HAP-1 (cell line): ENCODE data around the gene KRT3.

Source experiments
- DNase-seq, 2 experiments: peaks; one replicate each; pipeline ENCODE4 v3.0.0-alpha.2; 2016 to 2020; ENCODE audit warnings: low spot score in 2 of 2
- H3K27me3 ChIP-seq: fragments of 250-450 bp; sonication (Bioruptor Pico); 2 replicates; pipeline ENCODE4 v1.5.1; 2020; ENCODE audit warnings: low read depth, mild to moderate bottlenecking, moderate library complexity
- H3K36me3 ChIP-seq: fragments of 250-450 bp; sonication (Bioruptor Pico); replicated peaks from 2 replicates; pipeline ENCODE4 v1.5.1; 2020; ENCODE audit warnings: mild to moderate bottlenecking
- H3K4me1 ChIP-seq: fragments of 250-450 bp; sonication (Bioruptor Pico); 2 replicates; pipeline ENCODE4 v1.5.1; 2020; ENCODE audit warnings: mild to moderate bottlenecking
- H3K4me3 ChIP-seq: fragments of 250-450 bp; sonication (Bioruptor Pico); 2 replicates; pipeline ENCODE4 v1.5.1; 2020; ENCODE audit warnings: mild to moderate bottlenecking, moderate library complexity
- H3K9me3 ChIP-seq: fragments of 250-450 bp; sonication (Bioruptor Pico); 2 replicates; pipeline ENCODE4 v1.5.1; 2020; ENCODE audit warnings: mild to moderate bottlenecking, moderate library complexity
- in situ Hi-C: fragments of 300-500 bp; cut with MboI; formaldehyde crosslinking; loops from 3 replicates; pipeline ENCODE4 v1.14.3; 2020; ENCODE audit warnings: low sequenced_read_pairs, inconsistent platforms, mixed read lengths

The KRT3 gene

DNA sequence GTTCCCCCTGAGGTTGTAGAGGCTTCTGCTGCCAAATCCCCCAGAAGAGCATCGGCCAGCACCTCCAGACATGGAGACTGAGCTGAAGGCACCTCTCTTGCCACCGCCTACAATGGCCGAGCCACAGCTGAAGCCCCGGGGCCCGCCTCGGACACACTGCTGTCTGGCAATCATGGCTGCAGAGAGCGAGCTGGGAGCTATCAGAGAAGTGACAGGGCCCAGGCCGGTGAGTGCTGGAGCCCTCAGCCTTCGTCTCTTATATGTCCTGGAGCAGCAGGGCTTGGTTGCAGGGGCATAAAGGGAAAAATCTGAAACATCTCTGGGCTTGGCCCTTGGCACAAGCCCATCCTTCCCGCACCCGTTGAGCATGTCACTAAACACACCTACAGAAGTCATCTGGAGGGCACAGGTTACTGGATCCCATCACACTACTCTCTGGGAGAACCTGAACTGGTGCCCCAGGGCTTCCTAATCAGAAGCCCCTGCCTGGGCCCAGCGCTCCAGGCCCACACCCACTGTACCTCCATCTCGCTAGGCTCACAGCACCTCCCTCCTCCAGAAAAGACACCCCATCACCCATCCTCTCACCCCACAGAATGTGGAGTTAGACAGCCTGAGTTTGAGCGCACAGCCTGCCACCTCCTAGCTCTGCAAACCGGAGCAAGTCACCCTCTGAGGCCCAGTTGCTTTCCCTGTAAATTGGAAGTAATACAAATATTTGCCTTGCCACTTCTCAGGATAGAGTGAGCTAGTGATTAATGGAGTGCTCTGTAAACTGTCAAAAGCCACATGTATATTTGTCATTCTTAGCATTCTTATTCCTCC is 18.2 kb upstream of the KRT3 start, which contains the start of gene KRT4:
Gene KRT4, minus strand, starts transcription at position 232 of the 825 bp plus-strand sequence. Its CDS starts 58 bp downstream, at position 174.
- H3K4me1 ChIP-seq: no peaks in the 10 kb centered on the region
- no peaks in the 10 kb centered on the region for H3K9me3 ChIP-seq
- no peaks in the 10 kb centered on the region for H3K36me3 ChIP-seq
- in situ Hi-C loops: no loop called here
- no peak for DNase-seq
- H3K4me3 ChIP-seq: no peak within 1 kb of the TSS
- peaks cover 8% of the 10 kb centered on the region; the same call in 1 of the 2 replicates for H3K27me3 ChIP-seq

DNA sequence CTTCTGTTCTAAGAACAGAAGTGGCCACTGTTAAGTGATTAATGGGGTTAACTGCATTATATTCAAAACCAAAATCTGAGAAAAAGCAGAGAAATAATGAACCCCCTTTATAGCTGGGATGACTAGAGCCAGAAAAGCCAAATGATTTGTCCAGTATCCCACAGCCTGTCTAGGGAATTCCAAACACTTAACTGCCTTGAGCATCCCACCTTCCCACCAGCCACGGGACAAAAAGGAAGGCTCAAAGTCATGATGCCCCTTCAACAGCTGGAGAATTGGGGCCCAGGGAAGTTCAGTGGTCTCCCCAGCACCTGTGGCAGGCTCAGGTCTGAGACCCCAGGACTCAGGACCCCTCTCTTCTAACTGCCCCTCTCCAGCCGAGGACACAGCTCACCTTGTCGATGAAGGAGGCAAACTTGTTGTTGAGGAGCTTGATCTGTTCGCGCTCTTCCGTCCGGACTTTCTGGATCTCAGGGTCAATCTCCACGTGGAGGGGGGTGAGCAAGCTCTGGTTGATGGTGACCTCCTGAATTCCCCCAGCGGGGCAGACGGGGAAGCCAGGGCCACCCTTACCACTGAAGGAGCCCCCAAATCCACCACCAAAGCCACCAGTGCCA is 17.4 kb upstream of the KRT3 start:
- H3K27me3 ChIP-seq: peaks cover 8% of the 10 kb centered on the region; the same call in 1 of the 2 replicates
- no peaks in the 10 kb centered on the region for H3K9me3 ChIP-seq
- H3K36me3 ChIP-seq: no peaks in the 10 kb centered on the region
- no peak overlapping the region for H3K4me3 ChIP-seq
- H3K4me1 ChIP-seq: no peaks in the 10 kb centered on the region
- no peak for DNase-seq
- in situ Hi-C loops: no loop called here

DNA sequence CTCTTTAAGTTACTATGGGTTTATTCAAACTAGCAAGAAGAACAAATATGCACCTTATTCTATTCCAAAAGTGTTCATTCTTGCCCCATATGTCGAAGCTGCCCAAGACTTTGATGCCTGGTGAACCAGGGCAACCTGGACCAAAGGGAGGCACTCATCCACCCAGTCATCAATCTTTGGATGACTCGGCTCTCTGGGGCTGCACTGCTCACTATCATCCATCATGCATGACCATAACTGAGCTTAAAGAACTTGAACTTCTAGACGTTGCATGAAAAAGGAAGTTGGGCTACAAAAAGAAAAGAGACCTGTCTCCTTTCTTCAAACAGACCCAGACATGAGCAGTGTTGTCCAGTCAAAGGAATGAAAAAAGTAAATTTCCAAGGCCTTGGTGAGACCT is 16.8 kb upstream of the KRT3 start:
- H3K4me1 ChIP-seq: no peaks in the 10 kb centered on the region
- no peaks in the 10 kb centered on the region for H3K36me3 ChIP-seq
- no peak for DNase-seq
- in situ Hi-C loops: no loop called here
- H3K4me3 ChIP-seq: no peak overlapping the region
- no peaks in the 10 kb centered on the region for H3K9me3 ChIP-seq
- peaks cover 6% of the 10 kb centered on the region; the same call in 1 of the 2 replicates for H3K27me3 ChIP-seq

GRCh38 chr12:52812073-52812400 is 16.1 kb upstream of the KRT3 start:
- H3K4me3 ChIP-seq: no peak overlapping the region
- no peak for DNase-seq
- H3K9me3 ChIP-seq: no peaks in the 10 kb centered on the region
- in situ Hi-C loops: no loop called here
- H3K36me3 ChIP-seq: no peaks in the 10 kb centered on the region
- H3K4me1 ChIP-seq: no peaks in the 10 kb centered on the region
- peaks cover 3% of the 10 kb centered on the region; the same call in 1 of the 2 replicates for H3K27me3 ChIP-seq

DNA sequence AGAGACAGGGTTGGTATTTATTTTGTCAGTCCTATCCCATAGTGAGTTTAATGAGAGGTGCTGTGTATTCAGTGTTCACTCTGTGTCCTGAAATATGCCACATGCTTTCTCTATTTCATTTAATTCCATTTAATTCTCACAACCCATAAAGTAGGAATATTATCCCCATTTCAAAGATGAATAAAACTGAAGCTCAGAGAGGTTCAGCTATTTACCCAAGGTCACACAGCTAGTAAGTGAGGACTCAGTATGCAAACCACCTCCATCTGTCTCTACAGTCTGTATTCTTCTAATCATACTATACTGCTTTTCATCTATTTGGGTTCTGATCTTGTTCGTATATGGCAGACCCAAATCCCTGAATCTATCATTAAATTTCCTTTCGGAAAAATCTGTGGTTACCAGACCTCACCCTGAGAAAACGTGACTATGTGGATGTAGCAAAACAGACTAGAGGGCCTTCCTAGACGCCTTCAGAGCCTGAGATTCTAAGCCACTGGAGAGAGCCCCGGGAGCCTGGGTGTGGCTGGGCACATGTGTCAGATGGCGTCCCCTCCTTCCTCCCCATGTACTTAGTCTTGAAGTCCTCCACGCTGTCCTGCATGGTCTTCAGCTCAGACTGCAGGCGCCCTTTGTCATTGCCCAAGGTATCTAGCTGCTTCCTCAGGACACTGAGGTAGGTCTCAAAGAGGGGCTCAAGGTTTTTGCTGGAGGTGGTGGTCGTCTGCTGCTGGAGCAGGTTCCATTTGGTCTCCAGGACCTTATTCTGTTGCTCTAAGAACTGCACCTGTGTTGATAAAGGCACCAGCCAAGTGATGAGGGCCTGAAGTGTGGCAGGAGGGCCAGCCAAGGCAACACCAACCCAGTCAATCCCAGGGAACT is 15.5 kb upstream of the KRT3 start:
- H3K27me3 ChIP-seq: peaks cover 3% of the 10 kb centered on the region; the same call in 1 of the 2 replicates
- in situ Hi-C loops: no loop called here
- no peaks in the 10 kb centered on the region for H3K36me3 ChIP-seq
- H3K9me3 ChIP-seq: no peaks in the 10 kb centered on the region
- H3K4me3 ChIP-seq: no peak overlapping the region
- no peaks in the 10 kb centered on the region for H3K4me1 ChIP-seq
- DNase-seq: no peak

GRCh38 chr12:52810554-52810953 is 14.6 kb upstream of the KRT3 start:
- no peak for DNase-seq
- H3K4me3 ChIP-seq: no peak overlapping the region
- no peaks in the 10 kb centered on the region for H3K4me1 ChIP-seq
- in situ Hi-C loops: no loop called here
- H3K9me3 ChIP-seq: no peaks in the 10 kb centered on the region
- peaks cover 3% of the 10 kb centered on the region; the same call in 1 of the 2 replicates for H3K27me3 ChIP-seq
- no peaks in the 10 kb centered on the region for H3K36me3 ChIP-seq

GRCh38 chr12:52809166-52809565 is 13.2 kb upstream of the KRT3 start:
- no peaks in the 10 kb centered on the region for H3K36me3 ChIP-seq
- in situ Hi-C loops: no loop called here
- peaks cover 3% of the 10 kb centered on the region for H3K4me1 ChIP-seq
- no peak overlapping the region for H3K4me3 ChIP-seq
- DNase-seq: no peak
- no peaks in the 10 kb centered on the region for H3K9me3 ChIP-seq
- H3K27me3 ChIP-seq: peaks cover 3% of the 10 kb centered on the region; the same call in 1 of the 2 replicates

DNA sequence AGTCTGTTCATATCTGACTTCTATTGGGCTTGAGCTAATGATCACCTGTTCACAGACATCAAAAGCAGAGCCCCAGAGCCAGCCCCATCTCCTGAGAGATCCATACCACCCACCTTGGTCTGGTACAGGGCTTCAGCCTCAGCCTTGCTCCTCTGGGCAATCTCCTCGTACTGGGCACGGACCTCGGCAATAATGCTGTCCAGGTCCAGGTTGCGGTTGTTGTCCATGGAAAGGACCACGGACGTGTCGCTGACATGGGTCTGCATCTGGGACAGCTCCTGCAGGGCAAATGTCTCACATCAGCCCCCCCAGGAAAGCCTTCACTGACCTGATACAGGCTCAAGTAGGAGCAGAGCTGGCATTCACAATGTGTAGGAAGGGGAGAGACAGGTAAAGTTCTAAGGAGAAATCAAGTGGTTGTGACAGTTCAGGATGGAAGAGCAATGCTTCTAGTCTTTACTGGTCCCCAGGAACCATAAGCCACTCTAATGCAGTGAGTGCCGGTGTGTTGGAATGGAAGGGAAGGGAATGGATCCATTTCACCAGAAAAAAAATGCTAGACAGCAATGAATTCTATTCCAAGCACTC is 12.8 kb upstream of the KRT3 start:
- Histone ChIP-seq H3K9me3 (no peaks in the 10 kb centered on the region), H3K27me3 (peaks cover 3% of the 10 kb centered on the region; the same call in 1 of the 2 replicates), H3K4me3 (no peak overlapping the region), H3K36me3 (no peaks in the 10 kb centered on the region), H3K4me1 (peaks cover 7% of the 10 kb centered on the region)
- in situ Hi-C loops: no loop called here
- DNase-seq: no peak

DNA sequence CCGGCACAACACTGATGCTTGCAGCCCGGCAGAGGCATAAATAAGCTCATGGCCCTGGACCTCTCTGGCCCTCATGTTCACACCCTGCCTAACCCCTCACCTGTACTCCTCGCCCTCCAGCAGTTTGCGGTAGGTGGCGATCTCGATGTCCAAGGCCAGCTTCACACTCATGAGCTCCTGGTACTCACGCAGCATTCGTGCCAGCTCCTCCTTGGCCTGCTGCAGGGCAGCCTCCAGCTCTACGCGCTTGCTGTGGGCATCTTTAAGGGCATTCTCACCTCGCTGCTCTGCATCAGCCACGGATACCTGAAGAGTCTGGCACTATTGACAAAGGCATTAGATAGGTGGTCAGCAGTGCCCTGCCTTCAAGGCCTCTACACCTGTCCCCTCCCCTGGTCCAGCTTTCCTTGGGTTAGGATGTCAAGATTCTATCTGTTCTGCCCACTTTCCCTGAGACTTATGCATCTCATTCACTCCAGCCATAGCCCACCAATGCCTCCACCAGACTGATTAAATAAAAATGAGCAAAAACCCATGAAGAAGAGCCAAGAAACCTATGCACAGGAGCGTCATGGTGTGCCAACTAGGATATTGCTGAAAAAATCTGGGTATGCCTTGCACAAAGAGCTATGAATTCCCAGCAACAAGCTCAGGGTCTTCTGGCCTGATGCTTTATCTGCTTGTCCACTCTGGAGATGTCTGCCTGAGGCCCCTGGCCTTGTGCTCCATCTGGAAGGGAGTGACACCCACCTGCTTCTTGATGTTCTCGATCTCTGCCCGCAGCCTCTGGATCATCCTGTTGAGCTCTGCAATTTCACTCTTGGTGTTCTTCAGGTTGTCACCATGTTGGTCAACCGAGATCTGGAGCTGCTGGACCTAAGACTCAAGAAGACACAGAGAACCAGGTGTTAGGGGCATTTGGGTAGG is 11.9 kb upstream of the KRT3 start:
- H3K36me3 ChIP-seq: no peaks in the 10 kb centered on the region
- in situ Hi-C loops: no loop called here
- peaks cover 7% of the 10 kb centered on the region for H3K4me1 ChIP-seq
- H3K9me3 ChIP-seq: no peaks in the 10 kb centered on the region
- no peak for DNase-seq
- peaks cover 3% of the 10 kb centered on the region; the same call in 1 of the 2 replicates for H3K27me3 ChIP-seq
- H3K4me3 ChIP-seq: no peak overlapping the region

DNA sequence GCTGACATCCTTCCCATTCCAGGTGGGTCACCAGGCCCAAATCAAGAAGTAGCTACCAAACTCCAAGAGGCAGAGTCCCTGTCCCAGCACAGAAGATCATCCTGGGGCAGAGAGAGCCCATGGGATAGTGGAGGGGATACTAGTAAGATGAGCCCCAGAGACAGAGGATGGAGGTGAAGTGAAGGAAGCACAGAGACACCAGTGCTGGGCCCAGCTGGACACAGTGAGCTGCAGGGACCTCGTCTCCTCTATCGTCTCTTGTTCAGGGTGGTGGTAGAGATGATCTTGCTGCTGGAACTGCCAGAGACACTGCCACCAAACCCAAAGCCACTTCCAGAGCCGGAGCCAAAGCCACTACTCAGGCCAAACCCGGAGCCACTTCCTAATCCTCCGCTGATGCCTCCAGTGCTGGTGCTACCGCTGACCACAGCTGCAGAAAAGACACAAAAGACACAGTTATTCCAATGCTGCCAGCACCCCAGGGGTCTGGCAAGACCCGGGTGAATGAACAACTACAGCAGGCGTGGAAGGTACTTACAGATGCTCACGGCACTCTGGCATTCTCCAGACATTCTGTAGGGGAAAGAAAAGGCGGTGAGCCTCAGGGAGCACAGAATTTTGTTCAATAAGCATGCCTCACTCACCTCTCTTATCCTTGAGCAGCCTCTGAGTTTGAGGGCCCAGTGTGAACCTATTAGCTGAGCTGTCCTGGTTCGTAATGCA is 11.1 kb upstream of the KRT3 start:
- H3K36me3 ChIP-seq: no peaks in the 10 kb centered on the region

DNA sequence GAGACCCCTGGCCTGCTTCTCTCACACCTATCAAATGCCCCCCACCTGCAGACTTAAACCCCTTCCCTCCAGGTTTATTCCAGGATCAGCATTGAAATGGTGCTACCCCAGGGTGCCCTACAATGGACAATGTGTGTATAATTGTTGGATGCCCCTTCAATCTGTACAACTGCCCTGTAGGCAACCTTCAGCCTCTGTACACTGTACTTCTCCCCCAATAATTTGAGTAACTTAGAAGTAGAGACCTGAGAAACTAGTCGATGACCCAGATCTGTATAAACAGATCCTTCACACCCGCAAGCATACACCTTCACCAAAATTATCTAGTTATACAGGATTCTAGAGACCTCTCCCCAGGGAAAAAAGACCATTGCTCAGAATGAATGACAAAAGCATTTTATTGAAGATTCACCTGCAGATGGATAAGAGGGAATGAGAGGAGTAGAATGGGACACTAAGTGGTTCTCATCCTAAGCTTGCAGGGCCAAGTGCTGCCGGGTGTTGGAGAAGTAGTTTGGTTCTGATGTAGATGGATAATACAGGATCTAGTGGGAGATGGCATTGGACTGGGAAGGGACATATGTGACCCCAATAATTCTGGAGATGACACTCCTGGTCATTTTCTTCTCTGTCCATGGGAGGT is 10.4 kb upstream of the KRT3 start:
- no peak for DNase-seq
- peaks cover 12% of the 10 kb centered on the region for H3K4me1 ChIP-seq
- no peaks in the 10 kb centered on the region for H3K36me3 ChIP-seq
- no peaks in the 10 kb centered on the region for H3K9me3 ChIP-seq
- no peak overlapping the region for H3K4me3 ChIP-seq
- in situ Hi-C loops: no loop called here
- H3K27me3 ChIP-seq: peaks cover 3% of the 10 kb centered on the region; the same call in 1 of the 2 replicates

More for the DNA sequence above, 11.1 kb upstream of the KRT3 start:
- H3K27me3 ChIP-seq: peaks cover 3% of the 10 kb centered on the region; the same call in 1 of the 2 replicates
- no peak overlapping the region for H3K4me3 ChIP-seq
- peaks cover 7% of the 10 kb centered on the region for H3K4me1 ChIP-seq
- in situ Hi-C loops: no loop called here
- DNase-seq: no peak
- H3K9me3 ChIP-seq: no peaks in the 10 kb centered on the region

- no peaks in the 10 kb centered on the region for H3K9me3 ChIP-seq
- no peak overlapping the region for H3K4me3 ChIP-seq
- H3K4me1 ChIP-seq: peaks cover 16% of the 10 kb centered on the region
- H3K36me3 ChIP-seq: no peaks in the 10 kb centered on the region
- H3K27me3 ChIP-seq: peaks cover 3% of the 10 kb centered on the region; the same call in 1 of the 2 replicates
- in situ Hi-C loops: no loop called here
- no peak for DNase-seq
These were observed 9.8 kb upstream of the KRT3 start for GRCh38 chr12:52805739-52806138.
